ENCODE results near the gene ADAMTS8. TPM values are rescaled to one million over a fixed set of nuclear protein-coding genes. Genes with fewer than 3 reads are reported as not detected.

ADAMTS8 gene
- total RNA-seq, 1 experiment from 2014 or later = 0.15 TPM

DNA sequence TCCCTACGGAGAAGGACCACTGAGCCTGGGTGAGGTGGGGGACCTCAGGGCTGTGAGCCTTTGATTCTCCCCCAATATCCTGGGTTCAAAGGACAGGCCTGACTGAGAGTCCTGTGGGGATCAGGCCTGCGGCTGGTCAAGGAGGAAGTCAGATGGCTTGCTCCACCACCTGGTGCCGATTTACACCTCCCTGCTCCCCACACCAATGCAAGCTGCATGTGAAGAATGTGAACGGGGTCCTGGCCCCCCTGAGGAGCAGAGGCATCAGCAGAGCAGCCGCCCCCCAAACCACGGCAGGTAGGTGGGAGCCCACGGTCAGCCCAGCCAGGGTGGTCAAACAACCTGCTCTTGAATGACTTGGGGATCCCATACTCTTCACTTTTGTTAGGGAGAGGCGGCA, 6.7 kb downstream of the ADAMTS8 start:
- in situ Hi-C loops (cut with HindIII; ENCODE audit: low pct_unique_long_range_greater_than_20kb, low sequenced_read_pairs) (no loop called here), intact Hi-C loops (cut with micrococcal nuclease; ENCODE audit: unreplicated experiment) (no loop called here)
- Histone ChIP-seq H3K27me3 (ENCODE audit: control insufficient read depth, insufficient read depth, low read length) (peaks cover 15% of the 10 kb centered on the region), H3K27ac (ENCODE audit: low read length) (no peak overlapping the region), H3K9me3 (ENCODE audit: control insufficient read depth, insufficient read depth, low read depth, low read length) (no peaks in the 10 kb centered on the region), H3K4me3 (ENCODE audit: low read depth in 2 of 2, low read length in 2 of 2) (no peak overlapping the region), H3K36me3 (ENCODE audit: control insufficient read depth, insufficient read depth, low read length) (no peaks in the 10 kb centered on the region), H3K4me1 (ENCODE audit: control insufficient read depth, insufficient read depth, low read length) (no peaks in the 10 kb centered on the region)
- TF ChIP-seq, protein P1, sequence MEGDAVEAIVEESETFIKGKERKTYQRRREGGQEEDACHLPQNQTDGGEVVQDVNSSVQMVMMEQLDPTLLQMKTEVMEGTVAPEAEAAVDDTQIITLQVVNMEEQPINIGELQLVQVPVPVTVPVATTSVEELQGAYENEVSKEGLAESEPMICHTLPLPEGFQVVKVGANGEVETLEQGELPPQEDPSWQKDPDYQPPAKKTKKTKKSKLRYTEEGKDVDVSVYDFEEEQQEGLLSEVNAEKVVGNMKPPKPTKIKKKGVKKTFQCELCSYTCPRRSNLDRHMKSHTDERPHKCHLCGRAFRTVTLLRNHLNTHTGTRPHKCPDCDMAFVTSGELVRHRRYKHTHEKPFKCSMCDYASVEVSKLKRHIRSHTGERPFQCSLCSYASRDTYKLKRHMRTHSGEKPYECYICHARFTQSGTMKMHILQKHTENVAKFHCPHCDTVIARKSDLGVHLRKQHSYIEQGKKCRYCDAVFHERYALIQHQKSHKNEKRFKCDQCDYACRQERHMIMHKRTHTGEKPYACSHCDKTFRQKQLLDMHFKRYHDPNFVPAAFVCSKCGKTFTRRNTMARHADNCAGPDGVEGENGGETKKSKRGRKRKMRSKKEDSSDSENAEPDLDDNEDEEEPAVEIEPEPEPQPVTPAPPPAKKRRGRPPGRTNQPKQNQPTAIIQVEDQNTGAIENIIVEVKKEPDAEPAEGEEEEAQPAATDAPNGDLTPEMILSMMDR (IDR thresholded peaks at IDR 0.05) = no peak
- TF ChIP-seq SIN3A (IDR thresholded peaks at IDR 0.05; ENCODE audit: borderline replicate concordance, insufficient read depth, low read depth, low read length) (no peak), TCF7L2 (IDR thresholded peaks at IDR 0.05; ENCODE audit: low read depth, low read length) (no peak), POLR2AphosphoS5 (IDR thresholded peaks at IDR 0.05; ENCODE audit: low read depth, low read length) (no peak)
- TF ChIP-seq, protein P2, sequence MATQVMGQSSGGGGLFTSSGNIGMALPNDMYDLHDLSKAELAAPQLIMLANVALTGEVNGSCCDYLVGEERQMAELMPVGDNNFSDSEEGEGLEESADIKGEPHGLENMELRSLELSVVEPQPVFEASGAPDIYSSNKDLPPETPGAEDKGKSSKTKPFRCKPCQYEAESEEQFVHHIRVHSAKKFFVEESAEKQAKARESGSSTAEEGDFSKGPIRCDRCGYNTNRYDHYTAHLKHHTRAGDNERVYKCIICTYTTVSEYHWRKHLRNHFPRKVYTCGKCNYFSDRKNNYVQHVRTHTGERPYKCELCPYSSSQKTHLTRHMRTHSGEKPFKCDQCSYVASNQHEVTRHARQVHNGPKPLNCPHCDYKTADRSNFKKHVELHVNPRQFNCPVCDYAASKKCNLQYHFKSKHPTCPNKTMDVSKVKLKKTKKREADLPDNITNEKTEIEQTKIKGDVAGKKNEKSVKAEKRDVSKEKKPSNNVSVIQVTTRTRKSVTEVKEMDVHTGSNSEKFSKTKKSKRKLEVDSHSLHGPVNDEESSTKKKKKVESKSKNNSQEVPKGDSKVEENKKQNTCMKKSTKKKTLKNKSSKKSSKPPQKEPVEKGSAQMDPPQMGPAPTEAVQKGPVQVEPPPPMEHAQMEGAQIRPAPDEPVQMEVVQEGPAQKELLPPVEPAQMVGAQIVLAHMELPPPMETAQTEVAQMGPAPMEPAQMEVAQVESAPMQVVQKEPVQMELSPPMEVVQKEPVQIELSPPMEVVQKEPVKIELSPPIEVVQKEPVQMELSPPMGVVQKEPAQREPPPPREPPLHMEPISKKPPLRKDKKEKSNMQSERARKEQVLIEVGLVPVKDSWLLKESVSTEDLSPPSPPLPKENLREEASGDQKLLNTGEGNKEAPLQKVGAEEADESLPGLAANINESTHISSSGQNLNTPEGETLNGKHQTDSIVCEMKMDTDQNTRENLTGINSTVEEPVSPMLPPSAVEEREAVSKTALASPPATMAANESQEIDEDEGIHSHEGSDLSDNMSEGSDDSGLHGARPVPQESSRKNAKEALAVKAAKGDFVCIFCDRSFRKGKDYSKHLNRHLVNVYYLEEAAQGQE (IDR thresholded peaks at IDR 0.05; ENCODE audit: insufficient read depth in 1 of 2, low read depth in 2 of 2, low read length in 1 of 2) = no peak
- ChIA-PET POLR2A (no interaction called here), CTCF (no interaction called here)
- DNase-seq (ENCODE audit: low read depth, low spot score) = no peak
- BruUV-seq (replicated peaks) = no TSS peak
- no peak for ATAC-seq

DNA sequence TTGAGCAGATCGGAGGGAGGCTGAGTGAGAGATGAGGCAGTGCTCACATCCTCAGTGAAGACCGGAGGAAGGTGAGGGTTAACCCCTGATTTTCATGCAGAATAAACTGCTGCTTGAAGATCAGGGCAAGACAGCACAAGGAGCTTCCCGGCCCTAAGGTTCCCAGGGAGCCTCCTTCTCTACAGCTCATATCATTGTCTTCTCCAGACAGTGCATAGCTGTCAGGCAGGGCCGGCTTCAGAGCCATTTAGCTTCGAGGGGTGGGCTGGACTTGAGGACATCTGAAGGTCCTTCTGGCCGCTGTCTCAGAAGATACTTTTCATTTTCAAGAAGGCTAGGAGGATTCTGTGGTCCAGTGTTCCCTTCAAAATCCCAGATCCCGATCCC, 7.2 kb downstream of the ADAMTS8 start:
- H3K4me3 ChIP-seq (ENCODE audit: low read depth in 2 of 2, low read length in 2 of 2) = no peak overlapping the region
- DNase-seq (ENCODE audit: low read depth, low spot score) (no peak), ATAC-seq (no peak)
- intact Hi-C loops (cut with micrococcal nuclease; ENCODE audit: unreplicated experiment) (no loop called here), in situ Hi-C loops (cut with HindIII; ENCODE audit: low pct_unique_long_range_greater_than_20kb, low sequenced_read_pairs) (no loop called here)
- BruUV-seq (replicated peaks) = no TSS peak
- H3K4me1 ChIP-seq (ENCODE audit: control insufficient read depth, insufficient read depth, low read length) = no peaks in the 10 kb centered on the region
- TF ChIP-seq SIN3A (IDR thresholded peaks at IDR 0.05; ENCODE audit: borderline replicate concordance, insufficient read depth, low read depth, low read length) = no peak
- TF ChIP-seq, protein P2 (IDR thresholded peaks at IDR 0.05; ENCODE audit: insufficient read depth in 1 of 2, low read depth in 2 of 2, low read length in 1 of 2) = no peak
- TF ChIP-seq, protein P1 (IDR thresholded peaks at IDR 0.05) = no peak
- no peak for TF ChIP-seq POLR2AphosphoS5 (IDR thresholded peaks at IDR 0.05; ENCODE audit: low read depth, low read length)
- no peak for TF ChIP-seq TCF7L2 (IDR thresholded peaks at IDR 0.05; ENCODE audit: low read depth, low read length)
- H3K27me3 ChIP-seq (ENCODE audit: control insufficient read depth, insufficient read depth, low read length) = peaks cover 10% of the 10 kb centered on the region
- ChIA-PET POLR2A (no interaction called here), CTCF (no interaction called here)
- no peaks in the 10 kb centered on the region for H3K36me3 ChIP-seq (ENCODE audit: control insufficient read depth, insufficient read depth, low read length)
- no peak overlapping the region for H3K27ac ChIP-seq (ENCODE audit: low read length)
- no peaks in the 10 kb centered on the region for H3K9me3 ChIP-seq (ENCODE audit: control insufficient read depth, insufficient read depth, low read depth, low read length)
